ENCODE measurements around the gene OR4F6.
A peak's percentile ranks its signal among the peaks of the same experiment; 100 is the strongest.
"Not testable (repeated sequence)": the region's sequence is repeated elsewhere in the genome, so short reads cannot be mapped to it uniquely, and the experiment has no call there.

OR4F6 gene

DNA sequence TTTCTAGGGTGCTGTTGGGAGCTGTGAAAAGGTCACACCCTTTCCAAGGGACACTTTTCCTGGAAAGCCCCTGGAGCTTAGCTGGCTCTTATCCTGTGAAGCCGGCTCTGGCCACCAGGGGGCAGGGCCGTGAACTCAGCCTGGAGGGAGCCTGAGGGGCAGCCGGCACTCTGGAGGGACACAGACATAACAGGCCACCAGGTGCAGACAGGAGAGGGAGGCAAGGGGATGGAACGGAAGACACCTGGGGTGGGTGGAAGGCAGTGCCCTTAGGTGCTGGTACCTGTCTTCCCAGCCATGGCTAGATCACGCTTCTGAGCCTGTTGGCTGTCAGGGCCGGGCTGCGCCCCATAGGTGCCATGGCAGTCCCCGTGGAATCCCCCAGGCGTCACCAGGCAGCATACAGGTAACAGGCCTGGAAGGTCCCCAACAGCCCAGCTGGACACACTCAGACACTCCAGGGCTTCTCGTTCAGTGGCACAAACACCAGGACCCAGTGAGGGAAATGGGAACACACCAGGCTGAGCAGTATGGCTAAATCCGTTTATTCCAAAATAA is 36.1 kb upstream of the OR4F6 start:
- H2AFZ ChIP-seq (ENCODE audit: low read length); H3K18ac ChIP-seq (ENCODE audit: low read length); H3K4me3 ChIP-seq (ENCODE audit: low read length in 2 of 2); H3K4me2 ChIP-seq (ENCODE audit: insufficient read depth, low read length, poor library complexity, severe bottlenecking); H3K79me1 ChIP-seq (ENCODE audit: low read depth, low read length); H2BK5ac ChIP-seq (ENCODE audit: low read length); DNase-seq (ENCODE audit: low spot score); H2BK12ac ChIP-seq (ENCODE audit: low read length); H3K9me3 ChIP-seq (replicated peaks in 1 of 2; ENCODE audit: control insufficient read depth in 2 of 2, insufficient read depth in 1 of 2, low read depth in 1 of 2, low read length in 2 of 2); H3K27ac ChIP-seq (replicated peaks; ENCODE audit: low read length); H3K23ac ChIP-seq (ENCODE audit: low read depth, low read length, poor library complexity); H2BK120ac ChIP-seq (ENCODE audit: low read depth, low read length); H3K9ac ChIP-seq (ENCODE audit: low read depth, low read length, poor library complexity); H3K14ac ChIP-seq (ENCODE audit: low read length); H3K4ac ChIP-seq (ENCODE audit: low read length); H4K91ac ChIP-seq (ENCODE audit: low read depth, low read length, poor library complexity); H3K27me3 ChIP-seq (ENCODE audit: control insufficient read depth in 3 of 3, insufficient read depth in 3 of 3, low read depth in 1 of 3, low read length in 3 of 3); H3K36me3 ChIP-seq (replicated peaks in 1 of 2; ENCODE audit: control insufficient read depth in 2 of 2, insufficient read depth in 2 of 2, low read length in 2 of 2); H3K4me1 ChIP-seq (ENCODE audit: control insufficient read depth in 2 of 2, insufficient read depth in 1 of 2, low read depth in 1 of 2, low read length in 2 of 2); H2BK15ac ChIP-seq (ENCODE audit: low read length); H2AK5ac ChIP-seq (ENCODE audit: low read depth, low read length); H4K8ac ChIP-seq (ENCODE audit: low read depth, low read length): not testable (repeated sequence)
- no CpG with 5 or more reads among the region's 11 CpGs for WGBS, 2 donors (ENCODE audit: extremely low coverage in 2 of 2, insufficient read length in 2 of 2, insufficient replicate concordance in 1 of 2)

DNA sequence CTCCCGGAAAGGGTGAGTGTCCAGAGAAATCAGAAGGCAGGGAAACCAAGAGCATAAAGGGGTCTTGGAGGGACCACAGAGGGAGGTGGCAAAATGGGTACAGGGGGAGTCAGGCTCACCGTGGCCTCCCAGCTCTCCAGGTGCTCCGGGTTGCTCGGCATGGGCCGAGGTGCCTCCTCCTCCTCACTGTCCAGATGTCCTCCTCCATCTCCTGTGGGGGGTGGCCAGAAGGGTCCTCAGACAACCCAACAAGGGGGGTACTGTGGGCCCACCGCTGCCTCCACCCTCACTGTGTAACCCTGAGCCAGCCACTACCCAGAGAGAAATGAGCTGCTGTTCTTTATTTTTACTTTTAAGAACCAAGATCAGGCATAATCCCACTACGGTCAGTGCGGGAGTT is 30.4 kb upstream of the OR4F6 start:
- H2BK12ac ChIP-seq (ENCODE audit: low read length) = no peak overlapping the region
- H3K79me1 ChIP-seq (ENCODE audit: low read depth, low read length) = no peaks in the 10 kb centered on the region
- H3K9me3 ChIP-seq (replicated peaks in 1 of 2; ENCODE audit: control insufficient read depth in 2 of 2, insufficient read depth in 1 of 2, low read depth in 1 of 2, low read length in 2 of 2) = no peaks in the 10 kb centered on the region
- WGBS, 2 donors (ENCODE audit: extremely low coverage in 2 of 2, insufficient read length in 2 of 2, insufficient replicate concordance in 1 of 2) = no CpG with 5 or more reads among the region's 8 CpGs
- H4K91ac ChIP-seq (ENCODE audit: low read depth, low read length, poor library complexity) = no peak overlapping the region
- no peak overlapping the region for H2AFZ ChIP-seq (ENCODE audit: low read length)
- no peak overlapping the region for H3K18ac ChIP-seq (ENCODE audit: low read length)
- no peak overlapping the region for H2BK15ac ChIP-seq (ENCODE audit: low read length)
- H3K23ac ChIP-seq (ENCODE audit: low read depth, low read length, poor library complexity) = no peak overlapping the region
- H2BK120ac ChIP-seq (ENCODE audit: low read depth, low read length) = no peak overlapping the region
- H3K27ac ChIP-seq (replicated peaks; ENCODE audit: low read length) = no peak overlapping the region
- H4K8ac ChIP-seq (ENCODE audit: low read depth, low read length) = no peak overlapping the region
- no peaks in the 10 kb centered on the region for H3K36me3 ChIP-seq (replicated peaks in 1 of 2; ENCODE audit: control insufficient read depth in 2 of 2, insufficient read depth in 2 of 2, low read length in 2 of 2)
- peaks cover 0 to 38% (median 0%) of the 10 kb centered on the region in 3 experiments for H3K27me3 ChIP-seq (ENCODE audit: control insufficient read depth in 3 of 3, insufficient read depth in 3 of 3, low read depth in 1 of 3, low read length in 3 of 3)
- no peak for DNase-seq (ENCODE audit: low spot score)
- H2AK5ac ChIP-seq (ENCODE audit: low read depth, low read length) = no peak overlapping the region
- H3K4me2 ChIP-seq (ENCODE audit: insufficient read depth, low read length, poor library complexity, severe bottlenecking) = no peak overlapping the region
- H2BK5ac ChIP-seq (ENCODE audit: low read length) = no peak overlapping the region
- H3K4me3 ChIP-seq (ENCODE audit: low read length in 2 of 2) = no peak overlapping the region
- H3K4me1 ChIP-seq (ENCODE audit: control insufficient read depth in 2 of 2, insufficient read depth in 1 of 2, low read depth in 1 of 2, low read length in 2 of 2) = no peaks in the 10 kb centered on the region
- no peak overlapping the region for H3K9ac ChIP-seq (ENCODE audit: low read depth, low read length, poor library complexity)
- no peak overlapping the region for H3K4ac ChIP-seq (ENCODE audit: low read length)
- no peak overlapping the region for H3K14ac ChIP-seq (ENCODE audit: low read length)

DNA sequence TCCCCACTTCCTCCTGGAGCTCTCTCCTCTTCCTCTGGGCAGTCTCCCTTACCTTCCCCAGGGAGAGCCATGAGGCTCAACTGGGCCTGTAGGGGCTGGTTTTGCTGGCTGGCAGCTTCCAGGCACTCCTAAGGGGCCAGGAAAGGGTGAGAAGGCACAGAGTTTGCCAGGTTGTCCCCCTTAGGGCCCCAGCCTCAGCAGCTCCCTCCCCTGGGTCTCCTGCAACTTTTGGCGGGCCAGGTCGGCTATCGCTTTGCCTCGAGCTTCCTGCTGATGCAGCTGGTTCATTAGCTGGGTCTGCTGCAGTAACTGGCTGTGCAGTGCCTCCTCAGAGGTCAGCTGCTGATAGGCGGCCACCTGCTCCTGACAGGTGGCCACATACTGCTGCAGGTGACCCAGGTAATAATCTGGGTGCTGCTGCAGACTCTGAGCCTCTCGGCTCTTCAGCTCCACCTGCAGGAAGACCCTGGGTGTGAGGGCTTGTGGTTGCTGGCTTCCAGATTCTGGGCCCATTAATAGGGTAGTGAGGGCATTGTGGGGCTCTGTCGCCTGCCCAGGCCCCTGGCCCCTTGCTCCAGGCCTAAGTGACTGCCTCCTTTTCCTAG is 29.7 kb upstream of the OR4F6 start:
- no peak overlapping the region for H3K9ac ChIP-seq (ENCODE audit: low read depth, low read length, poor library complexity)
- H4K91ac ChIP-seq (ENCODE audit: low read depth, low read length, poor library complexity) = no peak overlapping the region
- H3K14ac ChIP-seq (ENCODE audit: low read length) = no peak overlapping the region
- H2BK5ac ChIP-seq (ENCODE audit: low read length) = no peak overlapping the region
- H3K27me3 ChIP-seq (ENCODE audit: control insufficient read depth in 3 of 3, insufficient read depth in 3 of 3, low read depth in 1 of 3, low read length in 3 of 3) = peaks cover 0 to 40% (median 0%) of the 10 kb centered on the region in 3 experiments
- no peak overlapping the region for H3K4me2 ChIP-seq (ENCODE audit: insufficient read depth, low read length, poor library complexity, severe bottlenecking)
- H3K4ac ChIP-seq (ENCODE audit: low read length) = peak overlapping the region; percentile 37
- H3K27ac ChIP-seq (replicated peaks; ENCODE audit: low read length) = no peak overlapping the region
- no peak overlapping the region for H2AK5ac ChIP-seq (ENCODE audit: low read depth, low read length)
- H2BK12ac ChIP-seq (ENCODE audit: low read length) = no peak overlapping the region
- WGBS, 2 donors (ENCODE audit: extremely low coverage in 2 of 2, insufficient read length in 2 of 2, insufficient replicate concordance in 1 of 2) = no CpG with 5 or more reads among the region's 7 CpGs
- H2BK120ac ChIP-seq (ENCODE audit: low read depth, low read length) = no peak overlapping the region
- no peak overlapping the region for H3K4me3 ChIP-seq (ENCODE audit: low read length in 2 of 2)
- no peaks in the 10 kb centered on the region for H3K79me1 ChIP-seq (ENCODE audit: low read depth, low read length)
- H3K36me3 ChIP-seq (replicated peaks in 1 of 2; ENCODE audit: control insufficient read depth in 2 of 2, insufficient read depth in 2 of 2, low read length in 2 of 2) = no peaks in the 10 kb centered on the region
- no peak overlapping the region for H3K23ac ChIP-seq (ENCODE audit: low read depth, low read length, poor library complexity)
- no peak overlapping the region for H4K8ac ChIP-seq (ENCODE audit: low read depth, low read length)
- H2AFZ ChIP-seq (ENCODE audit: low read length) = no peak overlapping the region
- no peaks in the 10 kb centered on the region for H3K9me3 ChIP-seq (replicated peaks in 1 of 2; ENCODE audit: control insufficient read depth in 2 of 2, insufficient read depth in 1 of 2, low read depth in 1 of 2, low read length in 2 of 2)
- H3K18ac ChIP-seq (ENCODE audit: low read length) = no peak overlapping the region
- no peak overlapping the region for H2BK15ac ChIP-seq (ENCODE audit: low read length)
- no peaks in the 10 kb centered on the region for H3K4me1 ChIP-seq (ENCODE audit: control insufficient read depth in 2 of 2, insufficient read depth in 1 of 2, low read depth in 1 of 2, low read length in 2 of 2)
- no peak for DNase-seq (ENCODE audit: low spot score)

DNA sequence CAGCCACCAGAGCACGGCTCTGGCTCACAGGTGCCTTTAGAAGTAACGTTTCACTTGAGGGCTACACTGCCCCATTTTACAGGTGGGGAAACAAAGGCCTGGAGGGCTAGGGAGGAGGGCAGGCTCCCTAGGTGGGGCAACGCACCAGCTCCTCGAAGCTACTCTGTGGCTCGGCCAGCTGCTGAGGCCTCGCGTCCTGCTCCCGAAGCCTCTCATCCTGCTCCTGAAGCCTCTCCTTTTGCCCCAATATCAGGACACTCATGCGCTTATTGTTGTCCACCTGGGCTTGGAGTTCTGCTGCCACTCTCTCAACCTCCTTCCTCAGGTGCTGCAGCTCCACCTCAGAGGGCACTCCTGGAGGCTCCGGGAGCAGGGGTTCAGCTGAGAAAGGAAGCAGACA is 28.2 kb upstream of the OR4F6 start:
- H3K79me1 ChIP-seq (ENCODE audit: low read depth, low read length) = no peaks in the 10 kb centered on the region
- no peak overlapping the region for H3K4me2 ChIP-seq (ENCODE audit: insufficient read depth, low read length, poor library complexity, severe bottlenecking)
- no peak overlapping the region for H3K27ac ChIP-seq (replicated peaks; ENCODE audit: low read length)
- H2BK12ac ChIP-seq (ENCODE audit: low read length) = no peak overlapping the region
- H3K27me3 ChIP-seq (ENCODE audit: control insufficient read depth in 3 of 3, insufficient read depth in 3 of 3, low read depth in 1 of 3, low read length in 3 of 3) = peaks cover 0 to 40% (median 0%) of the 10 kb centered on the region in 3 experiments
- no peak overlapping the region for H2BK120ac ChIP-seq (ENCODE audit: low read depth, low read length)
- H3K9me3 ChIP-seq (replicated peaks in 1 of 2; ENCODE audit: control insufficient read depth in 2 of 2, insufficient read depth in 1 of 2, low read depth in 1 of 2, low read length in 2 of 2) = no peaks in the 10 kb centered on the region
- no peaks in the 10 kb centered on the region for H3K4me1 ChIP-seq (ENCODE audit: control insufficient read depth in 2 of 2, insufficient read depth in 1 of 2, low read depth in 1 of 2, low read length in 2 of 2)
- H2AK5ac ChIP-seq (ENCODE audit: low read depth, low read length) = no peak overlapping the region
- no peak overlapping the region for H3K23ac ChIP-seq (ENCODE audit: low read depth, low read length, poor library complexity)
- no peak overlapping the region for H3K9ac ChIP-seq (ENCODE audit: low read depth, low read length, poor library complexity)
- DNase-seq (ENCODE audit: low spot score) = no peak
- H2AFZ ChIP-seq (ENCODE audit: low read length) = no peak overlapping the region
- WGBS, 2 donors (ENCODE audit: extremely low coverage in 2 of 2, insufficient read length in 2 of 2, insufficient replicate concordance in 1 of 2) = no CpG with 5 or more reads among the region's 10 CpGs
- no peak overlapping the region for H2BK15ac ChIP-seq (ENCODE audit: low read length)
- peak overlapping the region; percentile 56 for H3K14ac ChIP-seq (ENCODE audit: low read length)
- H3K18ac ChIP-seq (ENCODE audit: low read length) = no peak overlapping the region
- H3K4ac ChIP-seq (ENCODE audit: low read length) = no peak overlapping the region
- H3K36me3 ChIP-seq (replicated peaks in 1 of 2; ENCODE audit: control insufficient read depth in 2 of 2, insufficient read depth in 2 of 2, low read length in 2 of 2) = no peaks in the 10 kb centered on the region
- H4K91ac ChIP-seq (ENCODE audit: low read depth, low read length, poor library complexity) = no peak overlapping the region
- no peak overlapping the region for H3K4me3 ChIP-seq (ENCODE audit: low read length in 2 of 2)
- H2BK5ac ChIP-seq (ENCODE audit: low read length) = no peak overlapping the region
- H4K8ac ChIP-seq (ENCODE audit: low read depth, low read length) = no peak overlapping the region

All from neuronal stem cell (in vitro differentiated cells).